Cardiac fibroblast (primary cell): ENCODE data around the gene ADAMTS2.
"Not testable (repeated sequence)": the region's sequence is repeated elsewhere in the genome, so short reads cannot be mapped to it uniquely, and the experiment has no call there.

Experiments used
- DNase-seq, 2 donors: peaks; one replicate each; pipeline versions ENCODE4 v3.0.0 to v3.0.0-alpha.2; 2010; ENCODE audit warnings: low read depth in 2 of 2
- H3K4me3 ChIP-seq, 2 donors: replicated peaks in 1 of 2; 1 replicate in 1 of 2; 2 replicates in 1 of 2; pipeline ENCODE4 v1.5.1; 2011; ENCODE audit warnings: low read depth in 2 of 2, low read length in 2 of 2, mild to moderate bottlenecking in 2 of 2, moderate library complexity in 1 of 2
- TF ChIP-seq, protein P1 (sequence below): IDR thresholded peaks from one replicate; pipeline ENCODE4 v1.5.1; 2011; ENCODE audit warnings: low read depth, mild to moderate bottlenecking, low read length, inconsistent platforms

The ADAMTS2 gene

DNA sequence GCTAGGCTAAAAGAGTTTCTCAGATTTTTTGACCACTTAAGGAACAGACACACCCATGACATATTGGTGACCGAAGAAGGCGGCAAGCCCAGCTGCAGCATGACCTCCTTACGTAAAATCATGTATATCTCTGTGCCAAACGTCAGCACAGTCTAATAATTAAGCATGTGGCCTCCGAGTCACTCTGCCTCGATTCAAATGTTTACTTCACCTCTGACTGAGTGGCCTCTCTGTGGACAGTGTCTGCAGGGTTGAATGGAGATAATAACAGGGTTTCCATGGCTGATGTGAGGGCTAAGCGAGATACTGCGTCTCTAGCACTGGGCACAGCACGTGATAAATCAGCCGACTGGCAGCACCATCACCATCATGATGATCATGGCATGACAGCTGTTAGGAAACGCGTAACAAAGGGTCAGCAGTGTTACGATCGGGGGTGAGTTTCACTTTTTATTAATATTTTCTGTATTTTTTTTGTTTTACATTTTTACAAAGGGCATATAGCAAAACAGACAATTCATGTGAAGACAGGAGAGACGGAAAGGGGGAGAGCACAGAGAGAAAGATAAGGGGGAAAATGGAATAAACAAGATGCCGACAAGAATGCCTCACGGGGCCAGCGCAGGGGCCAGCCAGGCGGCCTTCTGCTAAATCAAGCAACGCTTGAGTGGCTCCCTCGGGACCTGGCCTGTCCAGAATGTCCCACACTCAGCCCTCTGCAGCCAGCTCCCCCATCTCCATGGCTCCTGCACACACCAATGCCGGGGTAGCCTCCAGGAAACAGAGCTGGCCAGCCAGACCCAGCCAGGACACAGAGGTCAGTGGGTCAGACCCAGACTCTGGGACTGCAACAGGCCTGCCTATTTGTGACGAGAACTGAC lies 60.3 kb downstream of the ADAMTS2 start:
- TF ChIP-seq, protein P1, sequence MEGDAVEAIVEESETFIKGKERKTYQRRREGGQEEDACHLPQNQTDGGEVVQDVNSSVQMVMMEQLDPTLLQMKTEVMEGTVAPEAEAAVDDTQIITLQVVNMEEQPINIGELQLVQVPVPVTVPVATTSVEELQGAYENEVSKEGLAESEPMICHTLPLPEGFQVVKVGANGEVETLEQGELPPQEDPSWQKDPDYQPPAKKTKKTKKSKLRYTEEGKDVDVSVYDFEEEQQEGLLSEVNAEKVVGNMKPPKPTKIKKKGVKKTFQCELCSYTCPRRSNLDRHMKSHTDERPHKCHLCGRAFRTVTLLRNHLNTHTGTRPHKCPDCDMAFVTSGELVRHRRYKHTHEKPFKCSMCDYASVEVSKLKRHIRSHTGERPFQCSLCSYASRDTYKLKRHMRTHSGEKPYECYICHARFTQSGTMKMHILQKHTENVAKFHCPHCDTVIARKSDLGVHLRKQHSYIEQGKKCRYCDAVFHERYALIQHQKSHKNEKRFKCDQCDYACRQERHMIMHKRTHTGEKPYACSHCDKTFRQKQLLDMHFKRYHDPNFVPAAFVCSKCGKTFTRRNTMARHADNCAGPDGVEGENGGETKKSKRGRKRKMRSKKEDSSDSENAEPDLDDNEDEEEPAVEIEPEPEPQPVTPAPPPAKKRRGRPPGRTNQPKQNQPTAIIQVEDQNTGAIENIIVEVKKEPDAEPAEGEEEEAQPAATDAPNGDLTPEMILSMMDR = no peak
- H3K4me3 ChIP-seq = peak overlapping the region in 1 of 2 donors; percentile 18
- peak; percentile 44 to 52 for DNase-seq

DNA sequence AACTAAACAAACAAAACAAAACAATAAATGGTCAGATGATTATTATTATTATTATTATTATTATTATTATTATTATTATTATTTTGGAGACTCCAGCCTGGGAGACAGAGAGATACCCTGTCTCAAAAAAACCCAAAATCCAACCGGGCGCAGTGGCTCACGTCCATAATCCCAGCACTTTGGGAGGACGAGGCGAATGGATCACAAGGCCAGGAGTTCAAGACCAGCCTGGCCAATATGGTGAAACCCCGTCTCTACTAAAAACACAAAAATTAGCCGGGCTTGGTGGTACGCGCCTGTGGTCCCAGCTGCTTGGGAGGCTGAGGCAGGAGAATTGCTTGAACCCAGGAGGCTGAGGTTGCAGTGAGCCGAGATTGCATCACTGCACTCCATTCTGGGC lies 61.4 kb downstream of the ADAMTS2 start:
- not testable (repeated sequence) for H3K4me3 ChIP-seq, DNase-seq

DNA sequence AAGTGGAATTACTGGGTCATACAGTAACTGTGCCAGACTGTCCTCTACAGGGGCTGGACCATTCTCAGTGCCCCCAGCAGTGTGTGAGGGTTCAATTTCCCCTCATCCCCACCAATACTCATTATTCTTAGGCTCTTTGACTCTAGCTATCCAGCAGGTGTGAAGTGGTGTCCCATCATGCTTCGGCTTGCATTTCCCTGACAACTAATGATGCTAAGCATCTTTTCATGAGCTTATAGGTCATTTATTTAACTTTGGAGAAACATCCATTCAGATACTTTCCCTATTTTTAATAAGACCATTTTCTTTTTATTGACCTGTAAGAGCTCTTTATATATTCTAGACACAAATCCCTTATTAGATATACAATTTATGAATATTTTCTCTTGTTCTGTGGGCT lies 63.6 kb downstream of the ADAMTS2 start:
- no peak for DNase-seq
- H3K4me3 ChIP-seq = no peak overlapping the region
- TF ChIP-seq, protein P1 = no peak

DNA sequence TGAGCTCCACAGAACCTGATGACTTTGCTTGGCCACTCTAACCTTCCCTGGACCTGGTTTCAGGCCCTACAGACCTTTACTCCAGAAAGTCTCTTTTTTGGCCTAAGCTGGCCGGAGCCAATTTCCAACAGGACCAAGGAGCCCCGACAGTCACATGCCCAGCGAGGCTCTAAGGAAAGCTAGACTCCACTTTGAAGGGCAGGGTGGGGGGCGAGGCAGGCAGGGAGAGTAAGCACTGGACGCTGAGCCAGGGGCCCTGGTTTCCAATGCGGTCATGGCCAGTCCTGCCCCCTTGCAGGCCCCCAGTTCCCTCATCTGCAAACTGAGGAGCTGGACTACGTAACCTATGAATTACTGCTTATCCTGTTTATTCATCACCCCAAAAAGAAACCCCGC lies 65.2 kb downstream of the ADAMTS2 start:
- H3K4me3 ChIP-seq = no peak overlapping the region
- no peak for DNase-seq
- TF ChIP-seq, protein P1 = no peak

DNA sequence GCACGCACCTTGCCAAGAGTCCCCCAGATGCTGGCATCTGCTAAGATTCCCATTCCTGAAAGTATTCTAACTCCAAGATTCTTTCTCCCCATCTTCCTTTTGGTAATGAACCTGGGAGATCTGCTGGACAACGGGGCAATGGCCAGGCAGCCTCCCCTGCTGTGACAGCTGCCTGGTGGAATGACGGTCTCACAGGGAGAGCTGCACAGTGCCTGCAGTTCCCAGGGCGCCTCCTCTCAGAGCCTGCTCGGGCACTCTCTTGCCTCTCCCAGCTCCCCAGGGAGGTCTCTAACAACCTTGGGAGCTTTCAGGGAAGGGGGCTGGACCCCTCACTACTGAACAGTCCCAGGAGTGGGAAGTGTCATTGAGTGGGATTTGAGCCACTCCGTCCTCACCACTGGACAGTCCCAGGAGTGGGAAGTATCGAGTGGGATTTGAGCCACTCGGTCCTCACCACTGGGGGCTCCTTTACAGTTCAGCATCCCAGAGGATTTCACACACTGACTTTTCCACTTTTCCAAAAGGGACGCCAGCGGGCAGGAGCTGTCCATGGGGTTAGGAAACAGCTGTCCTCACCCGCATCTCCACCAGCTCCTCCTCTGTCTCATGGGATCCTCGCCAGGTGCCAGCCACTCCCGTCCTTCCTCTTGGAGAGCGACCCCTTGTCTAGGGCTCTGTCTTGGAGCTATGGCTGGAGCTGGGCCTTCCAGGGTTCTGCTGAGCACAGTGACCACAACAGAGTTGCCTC lies 65.7 kb downstream of the ADAMTS2 start:
- TF ChIP-seq, protein P1 = no peak
- no peak overlapping the region for H3K4me3 ChIP-seq
- DNase-seq = no peak

DNA sequence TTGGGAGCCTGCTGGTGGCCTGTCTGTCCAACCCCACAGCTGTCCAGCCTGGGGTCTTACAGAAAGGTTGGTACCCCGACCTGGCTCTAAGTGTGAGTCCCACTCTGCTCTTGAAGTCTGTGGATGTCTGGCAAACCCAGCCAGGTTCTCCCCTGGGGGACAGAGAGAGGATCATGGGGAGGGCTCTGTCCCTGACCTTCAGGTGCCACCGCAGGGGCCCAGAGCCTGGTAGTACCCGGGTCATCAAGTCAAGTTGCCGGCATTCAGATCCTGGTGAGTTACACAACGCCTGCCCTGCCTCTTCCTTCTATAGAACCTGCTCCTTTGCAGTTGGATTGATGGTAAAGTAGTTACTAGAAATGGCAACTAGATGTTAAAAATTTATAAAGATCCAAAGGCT lies 66.7 kb downstream of the ADAMTS2 start:
- DNase-seq = no peak
- H3K4me3 ChIP-seq = no peak overlapping the region
- TF ChIP-seq, protein P1 = no peak

DNA sequence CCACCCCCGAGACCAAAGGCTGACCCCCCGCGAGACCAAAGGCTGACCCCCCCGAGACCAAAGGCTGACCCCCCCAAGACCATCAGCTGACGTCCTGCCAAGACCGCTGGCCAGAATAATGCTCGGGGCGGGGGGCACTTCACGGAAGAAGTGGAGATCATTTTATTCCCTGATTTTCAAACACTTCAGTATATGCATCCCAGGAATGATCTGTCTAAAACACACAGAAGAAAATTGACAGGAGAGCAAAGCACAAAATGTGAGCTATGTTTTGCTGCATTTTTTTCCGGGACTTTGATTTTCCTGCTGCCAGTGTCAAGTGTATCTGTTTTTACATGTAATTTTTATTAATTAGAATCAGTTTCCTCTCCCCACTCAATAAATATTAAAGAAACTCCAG lies 67.1 kb downstream of the ADAMTS2 start:
- TF ChIP-seq, protein P1 = no peak
- H3K4me3 ChIP-seq = no peak overlapping the region
- DNase-seq = no peak
